ENCODE measurements around the gene SLC7A4. TPM values are rescaled to one million over a fixed set of nuclear protein-coding genes. Genes with fewer than 3 reads are reported as not detected.

Gene SLC7A4
- total and polyA plus RNA-seq, 2 donors (not counting 1 experiment from before 2014, with no cell fraction given): not detected

DNA sequence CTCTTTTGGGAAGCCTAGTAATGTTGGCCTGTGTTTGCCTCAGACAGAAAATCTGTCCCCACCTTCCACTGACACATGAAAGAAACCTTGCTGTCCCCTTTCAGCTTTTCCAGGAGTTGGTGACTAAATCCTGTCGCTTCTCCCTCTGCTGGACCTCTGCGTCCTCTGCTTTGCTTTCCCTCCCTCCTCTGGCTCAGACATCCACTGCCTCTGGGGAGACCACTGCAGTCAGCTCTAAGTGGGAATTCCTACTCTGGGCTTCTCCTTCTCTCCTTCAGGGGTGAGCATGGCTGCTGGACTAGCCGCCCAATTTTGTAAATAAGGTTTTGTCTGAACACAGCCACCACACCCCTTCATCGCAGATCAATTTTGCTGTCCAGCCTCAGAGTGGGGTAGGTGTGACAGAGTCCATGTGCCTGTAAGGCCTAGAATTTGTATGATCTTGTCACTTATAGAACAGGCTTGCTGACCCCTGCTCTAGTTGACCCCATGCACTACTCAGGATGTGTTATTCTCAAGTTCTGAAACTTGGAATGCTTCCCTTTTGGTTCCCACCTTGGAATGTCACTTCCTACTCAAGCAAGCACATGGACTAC is 36.4 kb upstream of the SLC7A4 start:
- no peaks in the 10 kb centered on the region for H3K36me3 ChIP-seq (replicated peaks in 1 of 2; ENCODE audit: control extremely low read depth in 1 of 2, control insufficient read depth in 1 of 2, extremely low read depth in 1 of 2, insufficient read depth in 2 of 2, low read length in 1 of 2)
- DNase-seq (no peak), ATAC-seq (ENCODE audit: low read depth) (no peak)
- no peaks in the 10 kb centered on the region for H4K20me1 ChIP-seq (ENCODE audit: control insufficient read depth, insufficient read depth, low read length, poor library complexity, severe bottlenecking)
- Mint-ChIP-seq H3K9me3 (ENCODE audit: insufficient read depth) (no peaks in the 10 kb centered on the region), H3K27ac (no peak overlapping the region), H3K4me1 (no peaks in the 10 kb centered on the region), H3K4me3 (no peak overlapping the region), H3K27me3 (peaks cover 11% of the 10 kb centered on the region)
- peaks cover 0 to 5% (median 0%) of the 10 kb centered on the region in 4 experiments for H3K27me3 ChIP-seq (replicated peaks in 1 of 4; ENCODE audit: control extremely low read depth in 1 of 4, control insufficient read depth in 3 of 4, insufficient read depth in 4 of 4, low read length in 3 of 4)
- H3K27ac ChIP-seq (ENCODE audit: low read length in 2 of 2): no peak overlapping the region
- no peak overlapping the region for H3K9ac ChIP-seq (ENCODE audit: low read length)
- peaks cover 0 to 4% (median 0%) of the 10 kb centered on the region in 3 donors for H3K9me3 ChIP-seq (ENCODE audit: control extremely low read depth in 1 of 3, control insufficient read depth in 2 of 3, insufficient read depth in 1 of 3, low read length in 2 of 3)
- H3K4me3 ChIP-seq (ENCODE audit: control extremely low read depth in 1 of 5, extremely low read depth in 1 of 5, insufficient read depth in 1 of 5, low read depth in 2 of 5, low read length in 4 of 5): no peak overlapping the region
- TF ChIP-seq CTCF (IDR thresholded peaks at IDR 0.05) (no peak), EZH2 (IDR thresholded peaks at IDR 0.05; ENCODE audit: borderline replicate concordance, insufficient read depth, low read depth, low read length, poor library complexity, severe bottlenecking) (no peak)
- no peaks in the 10 kb centered on the region for H3K4me1 ChIP-seq (ENCODE audit: control insufficient read depth in 2 of 2, insufficient read depth in 2 of 2, low read length in 2 of 2)
- intact Hi-C loops (cut with micrococcal nuclease): no loop called here
- CTCF ChIA-PET: no interaction called here
- no peak overlapping the region for H3K4me2 ChIP-seq (replicated peaks; ENCODE audit: low read depth, low read length, poor library complexity, severe bottlenecking)
- no peaks in the 10 kb centered on the region for H3K79me2 ChIP-seq (ENCODE audit: control insufficient read depth, insufficient read depth, low read length)
- H2AFZ ChIP-seq (ENCODE audit: insufficient read depth, low read depth, low read length, poor library complexity, severe bottlenecking): no peak overlapping the region
- 92% methylated on average over 2 of the region's 4 CpGs for WGBS (ENCODE audit: insufficient coverage)
- POLR2A ChIA-PET: no interaction called here

DNA sequence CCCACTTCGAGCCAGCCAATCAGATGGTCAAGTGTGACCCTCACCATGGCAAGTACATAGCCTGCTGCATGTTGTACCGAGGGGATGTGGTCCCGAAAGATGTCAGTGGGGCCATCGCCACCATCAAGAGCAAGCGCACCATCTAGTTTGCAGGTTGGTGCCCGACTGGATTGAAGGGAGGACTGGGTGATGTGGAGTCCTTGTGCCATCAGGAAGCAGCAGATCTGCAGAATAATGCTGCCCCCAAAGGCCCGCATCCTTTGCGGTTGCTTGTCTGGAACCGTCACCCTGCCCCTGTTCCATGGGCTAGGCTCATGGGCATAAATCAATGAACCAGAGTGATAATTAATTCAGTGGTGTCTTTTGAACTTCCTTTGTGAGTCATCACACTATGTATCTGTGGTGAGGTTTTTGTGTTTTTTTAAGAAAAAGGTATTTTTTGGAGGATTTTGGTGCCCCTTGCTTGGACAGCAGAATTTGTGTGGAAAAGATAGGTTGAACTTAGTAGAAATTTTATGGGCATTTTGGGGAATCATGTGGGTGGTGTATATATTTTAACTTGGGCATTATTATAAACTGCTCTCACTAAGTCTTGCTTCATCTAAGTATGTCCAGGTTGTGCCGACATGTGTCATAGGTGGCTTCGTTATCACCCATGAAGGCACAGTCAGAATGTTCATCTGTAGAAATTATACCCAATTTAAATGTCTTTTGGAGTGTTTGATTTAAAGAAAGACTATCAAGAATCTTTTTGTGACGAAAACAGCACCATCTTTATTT is 35.7 kb upstream of the SLC7A4 start:
- Histone ChIP-seq H3K9ac (ENCODE audit: low read length) (no peak overlapping the region), H3K4me1 (ENCODE audit: control insufficient read depth in 2 of 2, insufficient read depth in 2 of 2, low read length in 2 of 2) (no peaks in the 10 kb centered on the region), H3K27ac (ENCODE audit: low read length in 2 of 2) (no peak overlapping the region), H3K27me3 (replicated peaks in 1 of 4; ENCODE audit: control extremely low read depth in 1 of 4, control insufficient read depth in 3 of 4, insufficient read depth in 4 of 4, low read length in 3 of 4) (peaks cover 0 to 5% (median 0%) of the 10 kb centered on the region in 4 experiments), H3K9me3 (ENCODE audit: control extremely low read depth in 1 of 3, control insufficient read depth in 2 of 3, insufficient read depth in 1 of 3, low read length in 2 of 3) (peaks cover 0 to 4% (median 0%) of the 10 kb centered on the region in 3 donors), H2AFZ (ENCODE audit: insufficient read depth, low read depth, low read length, poor library complexity, severe bottlenecking) (no peak overlapping the region), H4K20me1 (ENCODE audit: control insufficient read depth, insufficient read depth, low read length, poor library complexity, severe bottlenecking) (no peaks in the 10 kb centered on the region), H3K4me3 (ENCODE audit: control extremely low read depth in 1 of 5, extremely low read depth in 1 of 5, insufficient read depth in 1 of 5, low read depth in 2 of 5, low read length in 4 of 5) (no peak overlapping the region), H3K4me2 (replicated peaks; ENCODE audit: low read depth, low read length, poor library complexity, severe bottlenecking) (no peak overlapping the region), H3K79me2 (ENCODE audit: control insufficient read depth, insufficient read depth, low read length) (no peaks in the 10 kb centered on the region), H3K36me3 (replicated peaks in 1 of 2; ENCODE audit: control extremely low read depth in 1 of 2, control insufficient read depth in 1 of 2, extremely low read depth in 1 of 2, insufficient read depth in 2 of 2, low read length in 1 of 2) (no peaks in the 10 kb centered on the region)
- WGBS (ENCODE audit: insufficient coverage): 94% methylated on average over 10 of the region's 12 CpGs
- Mint-ChIP-seq H3K27ac (no peak overlapping the region), H3K4me1 (no peaks in the 10 kb centered on the region), H3K27me3 (peaks cover 11% of the 10 kb centered on the region), H3K4me3 (no peak overlapping the region), H3K9me3 (ENCODE audit: insufficient read depth) (no peaks in the 10 kb centered on the region)
- intact Hi-C loops (cut with micrococcal nuclease): no loop called here
- ChIA-PET POLR2A (no interaction called here), CTCF (no interaction called here)
- DNase-seq: no peak
- no peak for TF ChIP-seq CTCF (IDR thresholded peaks at IDR 0.05)
- no peak for TF ChIP-seq EZH2 (IDR thresholded peaks at IDR 0.05; ENCODE audit: borderline replicate concordance, insufficient read depth, low read depth, low read length, poor library complexity, severe bottlenecking)
- ATAC-seq (ENCODE audit: low read depth): no peak

Data from B cell (primary cell).